HepG2 (cell line): ENCODE measurements around the gene ARHGEF4. TPM values are rescaled to one million over a fixed set of nuclear protein-coding genes. Genes with fewer than 3 reads are reported as not detected.

Experiments
- BHLHE40 ChIP-seq: IDR thresholded peaks from 2 replicates; pipeline ENCODE4 v1.6.1; 2011; ENCODE audit warnings: low read length, improper control_type of control experiment
- HMGA1 ChIP-seq: sonication (generic); formaldehyde crosslinking; conservative IDR thresholded peaks from 2 replicates; pipeline ENCODE4 v1.4.0; 2020; ENCODE audit warnings: missing genetic modification reagents
- KLF9 ChIP-seq: IDR thresholded peaks from 2 replicates; pipeline ENCODE4 v1.6.1; 2016; ENCODE audit warnings: low read depth
- MAF1 ChIP-seq: sonication (generic); formaldehyde crosslinking; IDR thresholded peaks from 2 replicates; pipeline ENCODE4 v1.5.0; 2020; ENCODE audit warnings: missing genetic modification reagents, borderline replicate concordance
- NCOA1 ChIP-seq: sonication (generic); formaldehyde crosslinking; IDR thresholded peaks from 2 replicates; pipeline ENCODE4 v1.9.0; 2021; ENCODE audit warnings: missing genetic modification reagents
- PTBP1 ChIP-seq: fragments of 200-400 bp; formaldehyde crosslinking; IDR thresholded peaks from 2 replicates; pipeline ENCODE4 v1.6.1; 2018; ENCODE audit warnings: low read length, low read depth; ENCODE audit not compliant: poor library complexity, severe bottlenecking
- U2AF2 ChIP-seq: fragments of 200-400 bp; formaldehyde crosslinking; IDR thresholded peaks from 2 replicates; pipeline ENCODE4 v1.6.1; 2017; ENCODE audit warnings: low read depth, mild to moderate bottlenecking, low read length
- ZFP36L2 ChIP-seq: sonication (generic); formaldehyde crosslinking; IDR thresholded peaks from 2 replicates; pipeline ENCODE4 v1.4.0; 2020; ENCODE audit warnings: missing genetic modification reagents
- ZNF446 ChIP-seq: sonication (generic); formaldehyde crosslinking; IDR thresholded peaks from 2 replicates; pipeline ENCODE4 v1.5.0; 2020; ENCODE audit warnings: mild to moderate bottlenecking, missing genetic modification reagents
- ZNF570 ChIP-seq: sonication (generic); formaldehyde crosslinking; IDR thresholded peaks from 2 replicates; pipeline ENCODE4 v1.4.0; 2020; ENCODE audit warnings: mild to moderate bottlenecking, missing genetic modification reagents, borderline replicate concordance
- ZNF619 ChIP-seq: sonication (generic); formaldehyde crosslinking; IDR thresholded peaks from 2 replicates; pipeline ENCODE4 v1.4.0; 2020; ENCODE audit warnings: mild to moderate bottlenecking, missing genetic modification reagents
- ZNF7 ChIP-seq: IDR thresholded peaks from 2 replicates; pipeline ENCODE4 v1.6.1; 2016; ENCODE audit warnings: missing biosample characterization, missing genetic modification reagents
- ZNF776 ChIP-seq: sonication (generic); formaldehyde crosslinking; IDR thresholded peaks from 2 replicates; pipeline ENCODE4 v1.4.0; 2020; ENCODE audit warnings: mild to moderate bottlenecking, missing genetic modification reagents
- polyA plus RNA-seq, 8 experiments: library from polyadenylated mRNA; depleted of rRNA in 3 of 8; stranded (reverse) in 7 of 8; unstranded in 1 of 8; fragments of >200 nt; fragmentation: Illumina TruSeq in 4 of 8; extraction: Trizol in 4 of 8; gene quantifications; 2 replicates each; pipeline versions ENCODE4 v1.2.1 to v1.2.3, GENCODE V29; 2011 to 2016; ENCODE audit warnings: low read depth in 4 of 8, missing spikeins in 1 of 8, mixed read lengths in 1 of 8; ENCODE audit not compliant: insufficient read depth in 1 of 8
- total RNA-seq, 5 experiments: library from RNA; depleted of rRNA; stranded (reverse); fragments of >200 nt; fragmentation: Illumina TruSeq; extraction: Trizol; gene quantifications; 2 replicates each; pipeline ENCODE4 v1.2.3, GENCODE V29; 2016; ENCODE audit warnings: low read depth in 1 of 5
- TF ChIP-seq, protein P1 (sequence below): sonication (generic); formaldehyde crosslinking; IDR thresholded peaks from 2 replicates; pipeline ENCODE4 v1.8.0; 2022; ENCODE audit warnings: mild to moderate bottlenecking, missing genetic modification reagents
- TF ChIP-seq, protein P2 (sequence below): IDR thresholded peaks from 2 replicates; pipeline ENCODE4 v1.6.1; 2016; ENCODE audit warnings: low read depth, control low read depth
- TF ChIP-seq, protein P3 (sequence below): sonication (generic); formaldehyde crosslinking; IDR thresholded peaks from 2 replicates; pipeline ENCODE4 v1.8.0; 2022; ENCODE audit warnings: missing genetic modification reagents, mild to moderate bottlenecking, inconsistent platforms, borderline replicate concordance
- TF ChIP-seq, protein P4 (sequence below): sonication (generic); formaldehyde crosslinking; IDR thresholded peaks from 2 replicates; pipeline ENCODE4 v1.5.0; 2020; ENCODE audit warnings: missing genetic modification reagents, mild to moderate bottlenecking, borderline replicate concordance
- TF ChIP-seq, protein P5 (sequence below): sonication (generic); formaldehyde crosslinking; IDR thresholded peaks from 2 replicates; pipeline ENCODE4 v1.8.0; 2022; ENCODE audit warnings: mild to moderate bottlenecking, missing genetic modification reagents; ENCODE audit not compliant: insufficient replicate concordance
- TF ChIP-seq, protein P6 (sequence below): sonication (generic); formaldehyde crosslinking; IDR thresholded peaks from 2 replicates; pipeline ENCODE4 v1.8.1; 2023; ENCODE audit warnings: mild to moderate bottlenecking, missing genetic modification reagents
- TF ChIP-seq, protein P7 (sequence below): sonication (generic); formaldehyde crosslinking; IDR thresholded peaks from 2 replicates; pipeline ENCODE4 v1.4.0; 2020; ENCODE audit warnings: missing genetic modification reagents

ARHGEF4 gene
- total and polyA plus RNA-seq, 2 of the 13 experiments (the other 11 are each of a cell fraction or from before 2014, with no cell fraction given) = 0.11 to 0.13 TPM

DNA sequence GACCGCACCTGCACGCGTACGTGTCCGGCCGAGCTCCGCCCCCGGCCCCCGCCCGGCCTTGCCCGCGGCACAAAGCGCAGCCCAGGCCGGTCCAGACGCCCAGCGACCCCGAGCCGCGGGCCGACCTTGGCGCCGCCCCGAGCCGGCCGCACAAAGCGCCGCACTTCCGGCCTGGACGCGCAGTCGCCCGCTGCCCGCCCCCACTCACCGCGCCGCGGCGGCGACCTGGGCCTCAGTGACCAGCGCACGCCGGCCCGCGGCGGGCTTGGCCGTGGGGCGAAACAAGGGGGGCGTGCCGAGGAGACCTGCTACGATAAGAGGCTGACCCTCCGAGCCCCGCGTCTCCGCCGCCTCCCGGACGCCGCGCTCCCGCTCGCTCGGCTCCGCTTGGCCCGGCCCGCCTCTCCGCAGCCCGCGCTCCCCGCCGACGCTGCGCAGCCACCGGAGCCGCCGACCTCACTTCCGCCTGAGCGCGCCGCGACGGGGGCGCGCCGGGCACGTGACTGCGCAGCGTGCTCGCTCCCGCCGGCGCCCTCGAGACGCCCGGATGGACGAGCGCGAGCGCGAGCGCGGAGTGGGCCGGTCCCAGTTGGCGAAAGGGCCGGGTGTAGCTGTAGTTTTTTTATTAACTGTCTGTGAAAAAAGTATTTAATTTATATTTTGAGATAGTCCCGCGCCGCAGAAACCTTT is 256.4 kb downstream of the ARHGEF4 start, which contains the start of gene FAM168B (continued):
- TF ChIP-seq MAF1 (CRISPR knock-in tag) (0 out of 2 replicates have a peak, but pooled peaks have one; percentile 6), KLF9 (CRISPR knock-in tag) (no peak), PTBP1 (no peak), ZFP36L2 (no peak), BHLHE40 (peak; percentile 100), HMGA1 (CRISPR knock-in tag) (no peak), ZNF776 (CRISPR knock-in tag) (peak; percentile 90; the same call in 1 of the 2 replicates), NCOA1 (CRISPR knock-in tag) (no peak), ZNF7 (CRISPR knock-in tag) (no peak), ZNF446 (CRISPR knock-in tag) (peak; percentile 90; the same call in 1 of the 2 replicates), ZNF619 (CRISPR knock-in tag) (no peak), U2AF2 (no peak), ZNF570 (no peak)
- TF ChIP-seq, protein P1, sequence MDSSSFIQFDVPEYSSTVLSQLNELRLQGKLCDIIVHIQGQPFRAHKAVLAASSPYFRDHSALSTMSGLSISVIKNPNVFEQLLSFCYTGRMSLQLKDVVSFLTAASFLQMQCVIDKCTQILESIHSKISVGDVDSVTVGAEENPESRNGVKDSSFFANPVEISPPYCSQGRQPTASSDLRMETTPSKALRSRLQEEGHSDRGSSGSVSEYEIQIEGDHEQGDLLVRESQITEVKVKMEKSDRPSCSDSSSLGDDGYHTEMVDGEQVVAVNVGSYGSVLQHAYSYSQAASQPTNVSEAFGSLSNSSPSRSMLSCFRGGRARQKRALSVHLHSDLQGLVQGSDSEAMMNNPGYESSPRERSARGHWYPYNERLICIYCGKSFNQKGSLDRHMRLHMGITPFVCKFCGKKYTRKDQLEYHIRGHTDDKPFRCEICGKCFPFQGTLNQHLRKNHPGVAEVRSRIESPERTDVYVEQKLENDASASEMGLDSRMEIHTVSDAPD = no peak
- TF ChIP-seq, protein P2, sequence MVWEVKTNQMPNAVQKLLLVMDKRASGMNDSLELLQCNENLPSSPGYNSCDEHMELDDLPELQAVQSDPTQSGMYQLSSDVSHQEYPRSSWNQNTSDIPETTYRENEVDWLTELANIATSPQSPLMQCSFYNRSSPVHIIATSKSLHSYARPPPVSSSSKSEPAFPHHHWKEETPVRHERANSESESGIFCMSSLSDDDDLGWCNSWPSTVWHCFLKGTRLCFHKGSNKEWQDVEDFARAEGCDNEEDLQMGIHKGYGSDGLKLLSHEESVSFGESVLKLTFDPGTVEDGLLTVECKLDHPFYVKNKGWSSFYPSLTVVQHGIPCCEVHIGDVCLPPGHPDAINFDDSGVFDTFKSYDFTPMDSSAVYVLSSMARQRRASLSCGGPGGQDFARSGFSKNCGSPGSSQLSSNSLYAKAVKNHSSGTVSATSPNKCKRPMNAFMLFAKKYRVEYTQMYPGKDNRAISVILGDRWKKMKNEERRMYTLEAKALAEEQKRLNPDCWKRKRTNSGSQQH (CRISPR knock-in tag) = no peak
- TF ChIP-seq, protein P3, sequence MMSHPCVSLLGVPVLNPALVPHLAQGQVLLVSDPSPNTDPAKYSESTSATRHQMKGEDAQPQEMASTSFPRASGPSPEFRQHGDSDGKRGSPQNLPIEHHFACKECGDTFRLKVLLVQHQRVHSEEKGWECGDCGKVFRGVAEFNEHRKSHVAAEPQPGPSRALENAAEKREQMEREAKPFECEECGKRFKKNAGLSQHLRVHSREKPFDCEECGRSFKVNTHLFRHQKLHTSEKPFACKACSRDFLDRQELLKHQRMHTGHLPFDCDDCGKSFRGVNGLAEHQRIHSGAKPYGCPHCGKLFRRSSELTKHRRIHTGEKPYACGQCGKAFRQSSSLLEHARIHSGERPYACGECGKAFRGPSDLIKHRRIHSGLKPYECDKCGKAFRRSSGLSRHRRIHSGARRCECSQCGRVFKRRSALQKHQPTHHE (CRISPR knock-in tag) = no peak; the same call in 1 of the 2 replicates
- TF ChIP-seq, protein P4, sequence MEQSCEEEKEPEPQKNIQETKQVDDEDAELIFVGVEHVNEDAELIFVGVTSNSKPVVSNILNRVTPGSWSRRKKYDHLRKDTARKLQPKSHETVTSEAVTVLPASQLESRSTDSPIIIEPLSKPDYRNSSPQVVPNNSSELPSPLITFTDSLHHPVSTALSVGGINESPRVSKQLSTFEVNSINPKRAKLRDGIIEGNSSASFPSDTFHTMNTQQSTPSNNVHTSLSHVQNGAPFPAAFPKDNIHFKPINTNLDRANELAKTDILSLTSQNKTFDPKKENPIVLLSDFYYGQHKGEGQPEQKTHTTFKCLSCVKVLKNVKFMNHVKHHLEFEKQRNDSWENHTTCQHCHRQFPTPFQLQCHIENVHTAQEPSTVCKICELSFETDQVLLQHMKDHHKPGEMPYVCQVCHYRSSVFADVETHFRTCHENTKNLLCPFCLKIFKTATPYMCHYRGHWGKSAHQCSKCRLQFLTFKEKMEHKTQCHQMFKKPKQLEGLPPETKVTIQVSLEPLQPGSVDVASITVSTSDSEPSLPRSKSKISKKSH (CRISPR knock-in tag) = no peak
- TF ChIP-seq, protein P5, sequence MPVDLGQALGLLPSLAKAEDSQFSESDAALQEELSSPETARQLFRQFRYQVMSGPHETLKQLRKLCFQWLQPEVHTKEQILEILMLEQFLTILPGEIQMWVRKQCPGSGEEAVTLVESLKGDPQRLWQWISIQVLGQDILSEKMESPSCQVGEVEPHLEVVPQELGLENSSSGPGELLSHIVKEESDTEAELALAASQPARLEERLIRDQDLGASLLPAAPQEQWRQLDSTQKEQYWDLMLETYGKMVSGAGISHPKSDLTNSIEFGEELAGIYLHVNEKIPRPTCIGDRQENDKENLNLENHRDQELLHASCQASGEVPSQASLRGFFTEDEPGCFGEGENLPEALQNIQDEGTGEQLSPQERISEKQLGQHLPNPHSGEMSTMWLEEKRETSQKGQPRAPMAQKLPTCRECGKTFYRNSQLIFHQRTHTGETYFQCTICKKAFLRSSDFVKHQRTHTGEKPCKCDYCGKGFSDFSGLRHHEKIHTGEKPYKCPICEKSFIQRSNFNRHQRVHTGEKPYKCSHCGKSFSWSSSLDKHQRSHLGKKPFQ (CRISPR knock-in tag) = no peak
- TF ChIP-seq, protein P6, sequence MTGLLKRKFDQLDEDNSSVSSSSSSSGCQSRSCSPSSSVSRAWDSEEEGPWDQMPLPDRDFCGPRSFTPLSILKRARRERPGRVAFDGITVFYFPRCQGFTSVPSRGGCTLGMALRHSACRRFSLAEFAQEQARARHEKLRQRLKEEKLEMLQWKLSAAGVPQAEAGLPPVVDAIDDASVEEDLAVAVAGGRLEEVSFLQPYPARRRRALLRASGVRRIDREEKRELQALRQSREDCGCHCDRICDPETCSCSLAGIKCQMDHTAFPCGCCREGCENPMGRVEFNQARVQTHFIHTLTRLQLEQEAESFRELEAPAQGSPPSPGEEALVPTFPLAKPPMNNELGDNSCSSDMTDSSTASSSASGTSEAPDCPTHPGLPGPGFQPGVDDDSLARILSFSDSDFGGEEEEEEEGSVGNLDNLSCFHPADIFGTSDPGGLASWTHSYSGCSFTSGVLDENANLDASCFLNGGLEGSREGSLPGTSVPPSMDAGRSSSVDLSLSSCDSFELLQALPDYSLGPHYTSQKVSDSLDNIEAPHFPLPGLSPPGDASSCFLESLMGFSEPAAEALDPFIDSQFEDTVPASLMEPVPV (CRISPR knock-in tag) = no peak; the same call in 1 of the 2 replicates
- TF ChIP-seq, protein P7, sequence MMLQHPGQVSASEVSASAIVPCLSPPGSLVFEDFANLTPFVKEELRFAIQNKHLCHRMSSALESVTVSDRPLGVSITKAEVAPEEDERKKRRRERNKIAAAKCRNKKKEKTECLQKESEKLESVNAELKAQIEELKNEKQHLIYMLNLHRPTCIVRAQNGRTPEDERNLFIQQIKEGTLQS (CRISPR knock-in tag) = no peak
